Stimulated activated CD4-positive, alpha-beta T cell treated with anti-CD3 and anti-CD28 coated beads, Interleukin-2, amount 100 ng/mL, for 48 hours (primary cell): ENCODE results near the gene TTYH2.
A peak's percentile ranks its signal among the peaks of the same experiment; 100 is the strongest.

Experiments used
- DNase-seq, 2 donors: peaks; one replicate each; pipeline ENCODE4 v3.0.0-alpha.2; 2020

Gene TTYH2

DNA sequence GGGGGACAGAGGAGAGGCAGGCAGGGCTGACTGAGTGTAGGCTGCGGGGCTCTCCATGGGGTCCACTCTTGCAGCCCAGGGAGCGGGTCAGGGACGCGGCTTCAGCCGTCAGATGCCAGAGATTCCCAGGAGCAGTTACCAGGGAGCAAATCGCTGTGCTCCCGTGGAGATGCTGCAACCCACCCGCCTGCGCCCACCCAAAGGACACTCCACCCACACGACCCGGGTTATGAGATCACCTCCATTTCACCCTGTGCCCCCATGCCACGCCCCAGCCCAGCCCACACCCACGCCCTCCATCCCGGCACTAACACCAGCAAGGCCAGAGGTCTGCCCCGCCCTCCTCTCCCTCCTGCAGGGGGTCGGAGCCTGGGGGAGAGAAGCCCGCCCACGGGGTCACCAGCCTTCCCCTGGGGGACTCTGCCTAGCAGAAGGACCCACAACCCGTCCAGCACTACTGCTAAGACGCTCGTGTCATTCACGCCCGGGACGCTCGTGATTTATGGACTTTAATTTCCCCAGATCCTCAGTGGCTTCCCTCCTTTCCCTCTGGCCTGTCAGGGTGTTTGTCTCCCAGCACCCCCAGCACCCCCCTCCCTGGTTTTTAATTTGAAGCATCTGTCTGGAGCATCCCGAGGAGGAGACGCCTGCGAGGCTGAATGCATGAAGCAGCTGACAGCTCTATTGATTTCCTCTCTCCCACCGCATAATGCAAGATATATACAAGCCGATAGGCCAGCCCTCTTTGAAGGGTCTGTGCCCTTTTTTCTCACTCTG lies 16.6 kb upstream of the TTYH2 start:
- DNase-seq: no peak

DNA sequence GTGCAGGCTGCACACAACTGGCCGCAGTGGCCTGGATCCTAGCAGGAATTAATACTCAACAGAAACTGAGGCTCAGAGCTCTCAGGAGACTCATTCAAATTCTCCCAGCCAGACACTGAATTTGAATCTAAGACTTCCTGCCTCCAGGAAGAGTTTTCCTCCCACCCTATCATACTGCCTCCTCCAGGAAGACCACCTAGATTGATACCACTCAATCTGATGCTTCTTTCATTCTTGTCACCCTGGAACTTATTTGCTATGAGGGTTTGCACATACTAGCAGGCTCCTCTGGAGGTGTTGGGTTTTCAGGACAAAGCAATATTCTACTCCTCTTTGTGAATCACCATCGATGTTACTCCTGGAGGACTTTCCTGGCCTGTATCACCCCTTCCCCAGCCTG lies 15.6 kb upstream of the TTYH2 start:
- no peak for DNase-seq

DNA sequence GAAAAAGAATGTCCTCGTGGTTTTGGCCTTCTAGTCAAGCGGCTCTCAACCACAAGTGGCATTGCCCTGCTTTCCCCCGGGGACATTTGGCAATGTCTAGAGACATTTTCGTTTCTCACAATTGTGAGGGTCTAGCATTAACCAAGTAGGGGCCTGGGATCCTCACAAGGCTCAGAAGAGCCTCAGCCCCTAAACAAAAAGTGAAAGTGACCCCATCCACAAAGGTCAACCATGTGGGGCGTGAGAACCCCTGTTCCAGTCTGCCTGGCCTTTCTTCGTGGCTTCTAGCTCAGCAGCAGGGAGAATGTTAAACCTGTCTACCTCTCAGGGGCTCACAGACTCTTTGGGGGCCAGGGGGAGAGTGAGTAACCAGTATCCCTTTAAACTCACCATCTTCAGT lies 14.7 kb upstream of the TTYH2 start:
- DNase-seq: no peak

DNA sequence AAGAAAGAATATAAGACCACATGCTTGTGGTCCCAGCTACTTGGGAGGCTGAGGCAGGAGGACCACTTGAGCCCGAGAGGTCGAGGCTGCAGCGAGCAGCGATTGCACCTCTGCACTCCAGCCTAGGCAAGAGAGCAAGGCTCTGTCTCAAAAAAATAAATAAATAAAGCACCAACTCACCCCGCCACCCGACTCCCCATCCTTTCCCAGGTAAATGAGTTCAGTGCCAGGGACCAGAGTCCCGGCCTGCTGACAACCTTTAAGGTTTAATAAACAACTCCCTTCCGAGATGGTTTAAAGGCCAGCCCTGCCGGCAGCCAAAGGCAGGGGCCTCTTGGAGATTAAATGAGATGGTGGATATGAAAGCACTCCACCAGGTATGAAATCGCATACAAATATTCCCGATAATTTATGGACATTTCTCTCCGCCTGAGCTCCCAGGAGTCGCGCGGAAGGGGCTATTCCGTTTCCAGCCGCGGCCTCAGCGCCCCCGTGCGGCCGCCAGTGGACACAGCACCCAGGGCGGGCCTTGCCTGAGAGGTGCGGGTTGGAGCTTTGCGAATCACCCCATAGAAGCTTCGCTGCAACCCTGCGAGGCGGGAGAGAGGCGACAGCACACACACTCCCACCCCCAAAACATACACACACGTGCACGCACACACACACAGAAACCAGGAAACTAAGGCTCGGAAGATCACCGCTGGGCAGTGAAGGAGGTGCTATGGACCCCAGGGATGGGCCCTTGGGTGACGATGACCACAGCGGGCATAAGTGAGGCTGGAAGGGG lies 13.9 kb upstream of the TTYH2 start:
- DNase-seq: peak; percentile 72 to 77

DNA sequence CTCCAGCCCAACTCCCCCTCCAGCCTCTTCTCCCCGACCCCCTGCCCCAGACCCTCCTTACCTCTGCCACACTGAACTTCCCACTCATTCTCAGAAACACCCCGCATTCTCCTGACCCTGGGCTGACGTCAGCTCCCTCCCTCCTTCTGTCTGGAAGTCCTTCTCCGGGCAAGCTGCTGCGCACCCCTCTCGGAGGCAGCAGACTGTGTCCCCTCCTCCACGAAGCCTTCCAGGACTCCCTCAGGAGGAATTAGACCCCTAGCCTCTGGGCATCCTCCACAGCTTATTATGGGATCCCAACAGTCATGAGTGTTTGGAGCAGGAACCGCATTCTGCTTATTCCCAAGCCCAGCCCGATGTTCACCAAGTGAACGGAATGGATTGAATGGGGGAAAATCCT lies 13.3 kb upstream of the TTYH2 start:
- no peak for DNase-seq

DNA sequence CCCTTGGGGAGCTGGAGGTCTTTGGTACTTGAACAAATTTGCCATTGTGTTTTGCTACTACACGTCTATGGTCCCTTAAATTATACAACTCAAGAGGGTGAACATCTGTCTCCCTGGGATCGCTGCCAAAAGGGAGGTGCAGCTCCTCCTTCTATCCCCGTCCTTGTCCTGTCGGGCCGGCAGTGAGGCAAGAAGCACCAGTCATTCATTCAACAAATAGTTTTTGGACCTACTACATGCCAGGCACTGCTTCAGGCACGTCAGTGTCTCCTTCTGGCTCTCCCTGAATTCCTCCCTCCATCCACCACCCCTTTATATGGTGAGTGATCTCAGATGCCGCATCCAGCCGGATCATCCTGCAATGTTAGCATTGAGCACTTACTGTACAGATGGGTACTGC lies 12.1 kb upstream of the TTYH2 start:
- no peak for DNase-seq

DNA sequence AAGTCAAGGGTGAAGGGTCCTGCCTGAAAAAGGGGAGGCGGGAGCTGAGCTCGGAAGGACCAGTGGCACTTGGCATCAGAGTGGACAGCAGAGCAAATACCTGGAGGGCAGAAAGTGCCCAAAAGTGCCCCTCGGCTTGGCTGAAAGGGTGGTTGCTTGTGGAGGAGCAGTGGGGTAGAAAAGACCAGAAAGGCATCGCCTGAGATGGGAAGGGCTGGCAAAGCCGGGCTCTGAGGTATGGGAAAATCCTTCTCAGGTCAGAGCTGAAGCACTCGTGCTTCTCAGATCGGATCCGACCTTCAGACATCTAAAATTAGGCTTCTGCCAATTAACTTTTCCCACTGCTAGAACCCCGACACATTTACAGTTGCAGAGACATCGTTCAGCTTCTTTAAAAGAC lies 11.4 kb upstream of the TTYH2 start:
- DNase-seq: no peak

DNA sequence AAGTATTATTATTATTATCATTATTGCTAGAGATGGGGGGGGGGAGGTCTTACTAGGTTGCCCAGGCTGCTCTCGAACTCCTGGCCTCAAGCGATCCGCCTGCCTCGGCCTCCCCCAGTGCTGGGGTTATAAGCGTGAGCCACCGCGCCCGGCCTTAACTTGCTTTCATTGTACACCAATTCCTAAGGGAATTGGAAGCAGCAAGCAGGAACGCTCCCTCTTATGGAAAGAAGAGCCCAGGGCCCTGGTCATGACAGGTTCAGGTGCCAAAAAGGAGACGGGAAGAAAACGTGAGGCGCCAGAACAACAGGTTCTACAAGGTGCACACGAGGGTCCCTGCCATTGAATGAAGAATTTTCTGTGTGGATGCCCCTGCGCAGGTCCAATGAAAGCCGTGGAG lies 10.4 kb upstream of the TTYH2 start:
- no peak for DNase-seq

DNA sequence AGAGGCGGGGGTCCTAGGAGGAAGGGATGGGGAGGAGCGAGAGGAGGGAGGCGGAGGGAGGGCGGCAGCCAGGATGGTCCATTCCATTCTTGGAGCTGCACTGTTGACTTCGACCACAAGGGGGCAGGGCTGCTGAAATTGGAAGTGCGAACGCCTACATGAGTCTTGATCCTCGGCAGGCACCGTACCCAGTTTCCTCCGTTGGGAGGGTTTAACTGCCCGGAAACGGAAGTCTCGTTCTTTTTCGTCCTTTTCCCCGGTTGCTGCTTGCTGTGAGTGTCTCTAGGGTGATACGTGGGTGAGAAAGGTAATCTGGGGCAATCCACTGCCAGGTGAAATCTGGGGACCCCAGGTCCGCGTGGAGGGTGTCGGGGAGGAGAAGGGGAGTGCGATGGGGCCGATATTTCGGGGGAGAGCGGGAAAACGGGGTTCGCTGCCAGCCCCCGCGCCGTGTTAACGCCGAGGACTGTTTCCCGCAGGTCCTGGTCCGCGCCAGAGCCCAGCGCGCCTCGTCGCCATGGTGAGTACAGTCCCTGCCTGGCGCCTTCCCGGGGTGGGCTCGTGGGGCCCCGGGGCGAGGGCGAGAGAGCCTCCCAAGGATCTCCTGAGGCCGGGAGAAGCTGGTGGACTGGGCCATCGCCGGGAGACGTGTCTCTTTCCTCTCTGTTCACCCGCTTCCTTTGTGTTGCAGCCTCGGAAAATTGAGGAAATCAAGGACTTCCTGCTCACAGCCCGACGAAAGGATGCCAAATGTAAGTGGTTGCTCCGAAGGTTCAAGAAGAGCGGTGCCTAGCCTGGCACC lies 9.7 kb upstream of the TTYH2 start, which contains the start of gene RPL38:
RPL38 (plus strand) TSS at position 240 of the 802 bp plus-strand sequence; CDS start at position 518, 278 bp downstream.
- peak; percentile 97 to 98 for DNase-seq

DNA sequence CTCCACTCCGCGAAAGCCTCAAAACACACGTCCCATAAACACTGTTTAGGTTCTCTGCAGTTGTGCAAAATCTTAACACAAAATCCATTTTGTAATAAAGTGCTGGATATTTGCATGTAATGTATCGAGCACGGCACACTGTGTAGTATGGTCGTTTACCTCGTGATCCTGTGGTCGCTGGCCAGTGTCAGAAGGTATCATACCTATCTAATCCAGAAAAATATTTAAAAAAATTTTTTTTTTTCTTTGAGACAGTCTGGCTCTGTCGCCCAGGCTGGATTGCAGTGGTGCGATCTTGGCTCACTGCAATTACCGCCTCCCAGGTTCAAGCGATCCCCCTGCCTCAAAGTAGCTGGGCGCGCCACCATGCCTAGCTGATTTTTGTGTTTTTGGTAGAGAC lies 8.9 kb upstream of the TTYH2 start:
- no peak for DNase-seq

DNA sequence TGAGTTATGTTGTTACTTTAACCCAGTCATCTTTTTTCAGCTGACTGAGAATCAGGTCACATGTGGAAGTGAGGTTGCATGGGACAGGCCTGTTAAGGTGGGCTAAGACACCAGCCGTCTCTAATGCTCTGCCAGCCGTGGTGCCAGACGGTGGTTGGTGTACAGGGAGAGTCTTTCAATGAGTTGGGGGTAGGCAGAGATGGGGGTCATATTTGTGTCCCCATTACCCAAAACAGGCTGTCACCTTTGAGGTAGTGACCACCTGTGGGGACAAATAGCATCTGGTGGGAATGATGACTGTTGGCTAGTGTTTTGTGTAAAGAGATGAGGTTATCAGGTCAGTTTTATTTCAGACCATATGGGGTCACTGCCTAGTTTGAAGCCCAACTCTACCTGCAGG lies 8.1 kb upstream of the TTYH2 start:
- no peak for DNase-seq

DNA sequence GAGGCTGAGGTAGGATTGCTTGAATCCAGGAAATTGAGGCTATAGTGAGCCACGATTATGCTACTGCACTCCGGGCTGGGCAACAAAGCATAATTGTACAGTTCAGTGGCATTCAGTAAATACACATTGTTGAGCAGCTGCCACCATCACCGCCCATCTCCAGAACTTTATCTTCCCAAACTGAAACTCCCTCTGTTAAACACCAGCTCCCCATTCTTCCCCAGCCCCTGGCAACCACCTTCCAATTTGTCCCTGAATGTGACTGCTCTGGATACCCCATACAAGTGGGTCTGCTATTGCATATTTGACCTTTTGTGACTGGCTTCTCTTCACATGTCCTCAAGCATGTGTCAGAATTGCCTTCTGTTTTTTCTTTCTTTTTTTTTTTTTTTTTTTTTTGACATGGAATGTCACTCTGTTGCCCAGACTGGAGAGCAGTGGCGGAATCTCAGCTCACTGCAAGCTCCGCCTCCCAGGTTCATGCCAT lies 7.0 kb upstream of the TTYH2 start:
- no peak for DNase-seq

DNA sequence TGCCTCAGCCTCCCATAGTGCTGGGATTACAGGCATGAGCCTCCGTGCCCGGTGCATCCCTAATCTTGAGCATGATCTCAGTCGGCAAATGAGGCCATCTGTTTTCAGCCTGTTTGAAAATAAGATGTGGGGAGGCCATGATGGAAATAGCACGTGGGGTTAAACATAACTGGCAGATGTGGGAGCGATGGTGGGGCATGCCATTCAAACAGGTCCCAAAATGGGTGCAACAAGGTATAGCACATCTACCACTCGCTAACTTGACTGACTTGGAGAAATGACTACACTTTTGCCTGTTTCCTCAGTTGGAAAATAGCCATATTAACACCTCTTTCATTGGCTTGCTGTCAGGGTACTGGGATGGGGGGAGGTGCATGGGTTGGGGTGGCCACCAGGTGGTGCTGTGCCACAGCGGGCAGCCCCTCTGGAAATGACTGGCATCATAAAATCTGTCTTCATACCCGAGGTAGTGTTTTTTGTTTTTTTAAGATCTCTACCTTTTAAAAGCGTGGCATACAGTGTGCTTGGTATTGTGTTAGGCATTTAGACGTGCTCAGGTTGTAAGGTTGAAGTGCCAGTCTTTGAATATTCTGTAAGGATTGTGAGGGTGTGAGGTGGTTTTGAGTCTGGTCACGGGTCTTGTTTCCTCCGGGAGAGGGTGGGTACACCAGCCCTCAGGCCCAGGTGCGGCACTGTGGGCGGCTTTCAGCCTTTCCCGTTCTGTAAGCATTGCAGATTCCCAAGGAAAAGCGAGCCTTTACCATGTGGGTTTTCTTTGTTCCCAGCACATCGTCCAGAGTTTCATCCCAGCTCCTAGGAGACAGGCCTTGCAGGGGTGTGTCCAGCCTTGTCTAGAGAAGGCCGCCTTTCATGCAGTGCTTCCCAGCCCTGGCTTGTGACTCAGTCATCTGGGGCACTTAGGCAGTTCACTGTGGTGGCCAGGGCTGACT lies 2.9 kb upstream of the TTYH2 start:
- DNase-seq: peak; percentile 76 to 79

DNA sequence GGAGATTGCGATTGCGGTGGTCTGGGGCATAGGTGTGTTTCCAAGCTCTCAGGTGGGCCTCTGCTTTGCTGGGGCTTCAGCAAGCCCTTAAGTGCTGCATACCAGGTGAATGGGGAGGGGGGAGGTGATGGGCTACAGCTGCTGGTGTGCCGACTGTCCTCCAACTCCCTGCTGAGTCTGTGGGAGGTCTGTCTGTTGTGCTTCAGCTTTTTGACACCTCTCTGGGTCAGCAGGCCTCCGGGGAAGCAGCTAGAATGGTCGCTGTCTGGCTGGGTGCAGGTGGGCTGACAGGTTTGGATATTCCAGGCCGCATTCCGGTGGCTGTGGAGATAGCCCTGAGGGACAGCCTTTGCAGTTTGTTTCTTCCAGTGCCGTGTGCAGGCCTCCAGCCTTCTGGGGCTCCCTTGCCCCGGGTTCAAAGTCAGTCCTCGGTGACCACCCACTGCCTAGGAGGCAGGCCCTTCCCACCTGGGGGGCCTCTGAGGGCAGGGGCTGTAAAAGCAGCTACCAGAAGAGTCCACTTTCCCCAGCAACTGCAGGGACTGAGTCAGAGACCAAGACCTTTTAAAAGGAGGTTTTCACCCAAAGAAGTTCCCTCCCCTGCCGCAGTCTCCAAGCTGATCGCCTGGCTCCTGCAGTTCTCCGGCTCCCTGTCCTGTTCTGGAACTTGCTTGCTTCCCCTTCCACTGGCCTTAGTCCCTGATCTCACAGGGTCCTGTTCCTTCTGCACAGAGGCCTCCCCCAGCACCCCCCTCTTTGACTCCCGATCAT lies 2.0 kb upstream of the TTYH2 start:
- DNase-seq: no peak

DNA sequence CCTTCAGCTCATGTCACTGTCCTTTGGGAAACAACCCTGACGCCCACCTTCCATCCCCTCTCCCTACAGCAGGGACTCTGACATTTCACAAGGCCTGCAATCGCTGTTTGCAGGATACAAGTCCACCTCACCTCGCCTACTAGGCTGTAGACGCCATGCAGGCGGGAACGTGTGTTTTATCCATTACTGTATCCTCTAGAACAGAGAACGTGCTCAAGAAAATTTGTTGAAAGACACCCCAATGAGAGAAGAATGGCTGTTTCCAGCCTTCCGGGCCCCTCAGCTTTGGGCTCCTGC lies 1.5 kb upstream of the TTYH2 start:
- no peak for DNase-seq

DNA sequence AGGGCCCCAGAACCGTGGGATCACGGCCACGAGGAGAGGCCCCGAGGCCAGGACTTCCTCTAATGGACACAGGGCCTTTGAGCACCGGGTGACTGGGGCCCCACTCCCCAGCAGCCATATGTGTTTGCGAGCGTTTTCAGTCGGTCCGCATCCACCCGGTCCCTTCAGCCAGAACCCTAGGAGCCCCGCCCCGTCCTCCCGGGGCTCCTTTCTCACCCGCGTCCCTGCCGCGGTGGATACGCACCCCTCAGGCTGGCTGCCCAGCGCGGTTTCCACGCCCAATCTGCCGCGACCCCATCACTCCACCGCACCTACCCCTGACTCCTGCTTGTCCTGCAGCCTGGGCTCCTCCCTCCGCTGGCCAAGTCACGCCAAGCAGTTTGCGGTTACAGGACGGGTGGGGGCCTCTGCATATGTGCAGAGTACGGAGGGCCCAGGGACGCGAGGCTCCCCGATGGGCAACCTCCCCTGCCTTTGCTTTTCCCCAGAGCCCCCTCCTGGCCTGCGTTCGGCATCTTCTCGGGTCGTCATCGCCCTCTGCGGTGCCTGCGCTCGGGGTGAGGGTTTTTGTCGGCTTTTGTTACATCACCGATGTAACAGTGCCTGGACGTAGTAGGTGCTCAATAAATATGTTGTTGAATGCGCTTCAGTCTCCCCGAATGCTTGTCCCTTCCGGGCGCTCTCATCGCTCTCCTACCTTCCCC lies 1.0 kb upstream of the TTYH2 start:
- no peak for DNase-seq

DNA sequence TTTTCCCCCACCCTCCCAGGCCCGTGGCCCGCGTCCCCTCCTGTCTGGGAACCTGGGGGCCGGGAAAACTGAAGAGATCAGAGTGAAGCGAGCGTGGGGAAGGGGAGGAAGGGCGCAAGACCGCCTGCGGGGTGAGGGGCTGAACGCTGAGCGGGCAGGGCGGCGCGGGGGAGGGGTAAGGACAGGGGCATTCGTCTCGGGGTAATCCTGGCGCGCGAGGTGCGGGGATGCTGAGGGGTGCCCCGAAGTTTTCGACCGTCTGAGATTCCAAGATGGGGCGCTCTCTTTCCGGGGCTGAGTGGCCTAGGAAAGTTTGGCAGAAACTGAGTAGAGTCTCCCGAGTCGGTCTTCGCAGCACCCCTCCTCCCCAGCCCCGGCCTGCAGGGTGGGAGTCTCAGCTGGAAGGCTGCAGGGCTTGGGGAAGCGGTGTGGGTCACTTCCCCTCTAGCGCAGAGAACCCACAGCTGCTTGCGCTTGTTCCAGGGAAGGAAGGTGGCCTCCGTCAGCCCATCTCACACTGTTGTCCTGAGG lies 555 bp downstream of the TTYH2 start:
- DNase-seq: no peak

DNA sequence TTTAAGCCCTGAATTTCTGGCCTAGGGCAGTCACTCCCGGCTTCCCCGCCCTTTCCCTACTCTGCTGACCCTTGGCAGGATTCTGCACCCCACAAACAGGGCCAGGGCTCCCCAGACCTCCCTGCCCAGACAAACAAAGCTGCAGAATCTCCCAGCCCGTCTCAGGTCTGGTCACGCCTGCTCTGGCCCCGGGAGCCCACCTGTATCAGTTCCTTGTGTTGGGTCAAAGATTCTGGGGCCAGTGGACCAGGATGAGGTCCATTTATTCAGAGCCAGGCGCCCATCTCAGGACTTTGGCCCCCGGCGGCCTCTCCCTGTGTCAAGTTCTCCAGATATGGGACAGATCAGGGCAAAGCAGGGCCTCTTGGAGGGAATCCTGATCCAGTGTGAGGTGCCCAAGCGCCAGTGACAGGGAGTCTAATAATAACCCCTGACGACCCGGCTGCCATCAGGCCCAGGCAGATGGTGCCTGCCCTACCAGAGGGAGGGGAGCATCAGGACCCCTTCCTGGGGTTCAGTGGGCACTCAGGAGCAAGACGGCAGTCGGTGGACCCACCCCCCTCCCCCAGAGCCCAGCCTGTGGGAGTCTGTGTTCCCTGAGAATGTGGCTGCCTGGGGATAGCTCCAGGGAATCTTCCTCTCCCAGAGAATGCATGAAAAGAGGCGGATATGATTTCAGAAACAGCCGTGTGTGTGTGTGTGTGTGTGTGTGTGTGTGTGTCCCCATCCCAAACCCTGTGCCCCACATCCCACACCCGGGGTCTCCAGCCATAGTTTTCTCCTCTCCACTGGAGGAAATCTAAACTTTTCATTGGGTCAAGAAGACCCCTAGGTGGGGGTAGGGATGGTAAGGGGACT lies 1.3 kb downstream of the TTYH2 start:
- DNase-seq: no peak

DNA sequence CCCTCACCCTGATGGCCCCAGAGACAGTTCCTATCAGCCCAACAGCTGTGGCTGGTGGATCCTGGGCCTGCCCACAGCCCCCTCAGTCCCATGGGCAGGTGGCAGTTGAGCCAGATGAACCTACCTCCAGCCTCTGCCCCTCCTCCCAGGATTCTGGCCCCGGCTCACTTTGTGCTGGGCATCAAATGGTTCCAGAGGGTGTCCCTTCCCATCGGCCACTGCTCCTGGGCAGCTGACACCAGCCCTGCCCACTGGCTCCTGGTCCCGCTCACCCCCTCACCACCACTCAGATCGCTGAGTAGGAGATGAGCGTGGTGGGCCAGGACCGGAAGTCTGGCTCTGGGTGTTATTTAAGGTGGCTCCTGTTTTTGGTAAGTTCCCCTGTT lies 2.0 kb downstream of the TTYH2 start:
- no peak for DNase-seq

DNA sequence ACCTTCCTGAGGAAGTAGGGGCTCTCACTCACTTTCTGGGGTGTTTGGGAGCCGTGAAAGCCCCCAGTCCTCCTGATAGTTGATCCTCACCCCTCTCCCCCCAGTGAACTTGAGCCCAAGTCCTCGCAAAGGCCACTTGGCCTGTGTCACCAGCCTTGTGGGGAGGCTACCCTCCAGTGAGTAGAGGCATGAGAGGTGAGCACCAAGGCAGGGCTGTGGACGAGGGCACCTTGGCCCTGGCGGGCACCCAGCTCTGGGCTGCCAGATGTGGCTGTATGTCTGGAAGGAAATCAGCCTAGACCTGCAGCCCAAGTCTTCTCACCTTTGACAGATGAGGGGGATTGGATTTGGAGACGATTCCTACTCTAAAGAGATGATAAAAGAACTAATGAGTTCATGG lies 3.1 kb downstream of the TTYH2 start:
- no peak for DNase-seq
